NCI-H510A (cell line): ENCODE measurements around the gene PLK5.
"Not testable (repeated sequence)": the region's sequence is repeated elsewhere in the genome, so short reads cannot be mapped to it uniquely, and the experiment has no call there.

ENCODE experiments used
- DNase-seq: peaks from one replicate; lab custom pipeline; 2025; lab: John Stamatoyannopoulos, UW

The PLK5 gene

GRCh38 chr19:1525343-1525742 is 1.5 kb downstream of the PLK5 start:
- no peak for DNase-seq

GRCh38 chr19:1526066-1526778 is 2.3 kb downstream of the PLK5 start:
- DNase-seq, result no peak

GRCh38 chr19:1526979-1527649 is 3.2 kb downstream of the PLK5 start:
- no peak for DNase-seq

- DNase-seq, result no peak
Measured at GRCh38 chr19:1527650-1528309, 3.9 kb downstream of the PLK5 start.

GRCh38 chr19:1528596-1529429 is 4.9 kb downstream of the PLK5 start:
- no peak for DNase-seq

GRCh38 chr19:1529430-1529816 is 5.5 kb downstream of the PLK5 start:
- DNase-seq, result no peak

- DNase-seq, result not testable (repeated sequence)
Measured at GRCh38 chr19:1530856-1531255, 7.0 kb downstream of the PLK5 start.

- no peak for DNase-seq
Measured at GRCh38 chr19:1531587-1531986, 7.7 kb downstream of the PLK5 start.

GRCh38 chr19:1532003-1532402 is 8.1 kb downstream of the PLK5 start:
- DNase-seq, result no peak

GRCh38 chr19:1533510-1534150 is 9.8 kb downstream of the PLK5 start:
- DNase-seq, result no peak

- no peak for DNase-seq
Measured at GRCh38 chr19:1534972-1535371, 11.1 kb downstream of the PLK5 start.

GRCh38 chr19:1535699-1536098 is 11.8 kb downstream of the PLK5 start:
- not testable (repeated sequence) for DNase-seq

GRCh38 chr19:1538978-1539377 is 15.1 kb downstream of the PLK5 start:
- DNase-seq, result no peak

- not testable (repeated sequence) for DNase-seq
Measured at GRCh38 chr19:1539749-1540148, 15.9 kb downstream of the PLK5 start.

- DNase-seq, result no peak
Measured at GRCh38 chr19:1540365-1540925, 16.6 kb downstream of the PLK5 start.

GRCh38 chr19:1549332-1549945 is 25.6 kb downstream of the PLK5 start:
- no peak for DNase-seq

GRCh38 chr19:1551068-1552040 is 27.5 kb downstream of the PLK5 start:
- DNase-seq, result no peak

GRCh38 chr19:1553415-1553814 is 29.5 kb downstream of the PLK5 start:
- DNase-seq, result no peak

- no peak for DNase-seq
Measured at GRCh38 chr19:1554968-1555367, 31.1 kb downstream of the PLK5 start.
